ENCODE results near the gene CACNA1C.

Gene CACNA1C

GRCh38 chr12:2052826-2053678, at the start of gene CACNA1C:
TSS of gene CACNA1C (plus strand) at chr12:2052987. CDS start at chr12:2053563, 576 bp downstream.
- TF ChIP-seq CTCF (IDR thresholded peaks at IDR 0.05; ENCODE audit: insufficient read depth, missing control alignments), result no peak
- FAIRE-seq, result no peak
- DNase-seq (ENCODE audit: insufficient read length, low spot score), result no peak

- no peak for DNase-seq (ENCODE audit: insufficient read length, low spot score)
- peak; percentile 35 for FAIRE-seq
- TF ChIP-seq CTCF (IDR thresholded peaks at IDR 0.05; ENCODE audit: insufficient read depth, missing control alignments), result no peak
Measured at GRCh38 chr12:2003676-2004112, 49.1 kb upstream of the CACNA1C start.

- TF ChIP-seq CTCF (IDR thresholded peaks at IDR 0.05; ENCODE audit: insufficient read depth, missing control alignments), result no peak
- no peak for FAIRE-seq
- DNase-seq (ENCODE audit: insufficient read length, low spot score), result peak; percentile 41
Measured at GRCh38 chr12:2004113-2004929, 48.5 kb upstream of the CACNA1C start, which contains the start of gene DCP1B. TSS of gene DCP1B (minus strand) at chr12:2004457. CDS start at chr12:2004431, 26 bp downstream.

GRCh38 chr12:2008677-2009076, 44.1 kb upstream of the CACNA1C start:
- TF ChIP-seq CTCF (IDR thresholded peaks at IDR 0.05; ENCODE audit: insufficient read depth, missing control alignments), result no peak
- DNase-seq (ENCODE audit: insufficient read length, low spot score), result no peak

GRCh38 chr12:2009623-2010022, 43.2 kb upstream of the CACNA1C start:
- DNase-seq (ENCODE audit: insufficient read length, low spot score), result no peak
- no peak for TF ChIP-seq CTCF (IDR thresholded peaks at IDR 0.05; ENCODE audit: insufficient read depth, missing control alignments)
- FAIRE-seq, result no peak

More at GRCh38 chr12:2008677-2009076, 44.1 kb upstream of the CACNA1C start:
- no peak for FAIRE-seq

GRCh38 chr12:2011643-2012607, 40.9 kb upstream of the CACNA1C start:
- DNase-seq (ENCODE audit: insufficient read length, low spot score) (no peak), FAIRE-seq (no peak)
- TF ChIP-seq CTCF (IDR thresholded peaks at IDR 0.05; ENCODE audit: insufficient read depth, missing control alignments), result no peak

Data from D721Med (cell line).